ENCODE measurements around the gene EPHA1. TPM values are rescaled to one million over a fixed set of nuclear protein-coding genes. Genes with fewer than 3 reads are reported as not detected.

EPHA1 gene
- total and polyA plus RNA-seq, 8 donors: 4.7 to 31.9 (median 10.0) TPM

DNA sequence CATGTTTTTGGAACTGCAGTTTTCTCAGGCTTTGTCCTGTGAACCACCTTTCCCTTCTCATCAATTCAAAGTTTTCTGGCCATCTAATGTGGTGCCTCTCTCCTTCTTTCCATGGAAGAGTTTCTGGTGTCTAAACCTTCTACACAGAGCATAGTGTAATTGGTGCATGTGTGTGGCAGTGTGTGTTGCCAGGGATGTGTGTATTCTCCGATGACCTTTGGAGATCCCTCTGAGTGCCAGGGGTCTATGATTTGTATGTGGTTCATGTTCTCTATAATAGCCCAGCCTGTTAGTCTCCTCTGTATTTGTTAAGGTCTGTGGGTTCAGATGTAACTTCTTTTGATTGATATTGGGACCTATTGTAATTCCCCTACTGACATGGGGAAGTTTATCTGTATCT, 36.1 kb upstream of the EPHA1 start:
- 92 to 100% (median 94%) methylated on average over 1 of the region's 1 CpG for WGBS, 5 donors
- Histone ChIP-seq H3K27ac (no peak overlapping the region), H3K4me3 (no peak overlapping the region), H3K27me3 (peaks cover 0 to 5% (median 0%) of the 10 kb centered on the region in 3 donors), H3K9me3 (no peaks in the 10 kb centered on the region), H3K36me3 (no peaks in the 10 kb centered on the region), H3K4me1 (no peaks in the 10 kb centered on the region)
- TF ChIP-seq, protein P1, sequence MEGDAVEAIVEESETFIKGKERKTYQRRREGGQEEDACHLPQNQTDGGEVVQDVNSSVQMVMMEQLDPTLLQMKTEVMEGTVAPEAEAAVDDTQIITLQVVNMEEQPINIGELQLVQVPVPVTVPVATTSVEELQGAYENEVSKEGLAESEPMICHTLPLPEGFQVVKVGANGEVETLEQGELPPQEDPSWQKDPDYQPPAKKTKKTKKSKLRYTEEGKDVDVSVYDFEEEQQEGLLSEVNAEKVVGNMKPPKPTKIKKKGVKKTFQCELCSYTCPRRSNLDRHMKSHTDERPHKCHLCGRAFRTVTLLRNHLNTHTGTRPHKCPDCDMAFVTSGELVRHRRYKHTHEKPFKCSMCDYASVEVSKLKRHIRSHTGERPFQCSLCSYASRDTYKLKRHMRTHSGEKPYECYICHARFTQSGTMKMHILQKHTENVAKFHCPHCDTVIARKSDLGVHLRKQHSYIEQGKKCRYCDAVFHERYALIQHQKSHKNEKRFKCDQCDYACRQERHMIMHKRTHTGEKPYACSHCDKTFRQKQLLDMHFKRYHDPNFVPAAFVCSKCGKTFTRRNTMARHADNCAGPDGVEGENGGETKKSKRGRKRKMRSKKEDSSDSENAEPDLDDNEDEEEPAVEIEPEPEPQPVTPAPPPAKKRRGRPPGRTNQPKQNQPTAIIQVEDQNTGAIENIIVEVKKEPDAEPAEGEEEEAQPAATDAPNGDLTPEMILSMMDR (IDR thresholded peaks at IDR 0.05): no peak
- no peak for TF ChIP-seq POLR2AphosphoS5 (IDR thresholded peaks at IDR 0.05)
- TF ChIP-seq EP300 (IDR thresholded peaks at IDR 0.05): no peak
- TF ChIP-seq POLR2A (IDR thresholded peaks at IDR 0.05): no peak
- DNase-seq: no peak
- intact Hi-C loops (cut with DNase I; ENCODE audit: low total_unique reads): no loop called here

- TF ChIP-seq, protein P1 (IDR thresholded peaks at IDR 0.05): no peak
- TF ChIP-seq POLR2A (IDR thresholded peaks at IDR 0.05) (no peak), EP300 (IDR thresholded peaks at IDR 0.05) (no peak), POLR2AphosphoS5 (IDR thresholded peaks at IDR 0.05) (no peak)
- H3K27ac ChIP-seq: no peak overlapping the region
- H3K4me1 ChIP-seq: no peaks in the 10 kb centered on the region
- intact Hi-C loops (cut with DNase I; ENCODE audit: low total_unique reads): no loop called here
- H3K4me3 ChIP-seq: no peak overlapping the region
- no peaks in the 10 kb centered on the region for H3K36me3 ChIP-seq
- 82 to 96% (median 91%) methylated on average over 6 of the region's 6 CpGs for WGBS, 5 donors
- DNase-seq: no peak
- H3K27me3 ChIP-seq: peaks cover 0 to 5% (median 0%) of the 10 kb centered on the region in 3 donors
- no peaks in the 10 kb centered on the region for H3K9me3 ChIP-seq
These were observed 35.6 kb upstream of the EPHA1 start for GRCh38 chr7:143444063-143444782.

DNA sequence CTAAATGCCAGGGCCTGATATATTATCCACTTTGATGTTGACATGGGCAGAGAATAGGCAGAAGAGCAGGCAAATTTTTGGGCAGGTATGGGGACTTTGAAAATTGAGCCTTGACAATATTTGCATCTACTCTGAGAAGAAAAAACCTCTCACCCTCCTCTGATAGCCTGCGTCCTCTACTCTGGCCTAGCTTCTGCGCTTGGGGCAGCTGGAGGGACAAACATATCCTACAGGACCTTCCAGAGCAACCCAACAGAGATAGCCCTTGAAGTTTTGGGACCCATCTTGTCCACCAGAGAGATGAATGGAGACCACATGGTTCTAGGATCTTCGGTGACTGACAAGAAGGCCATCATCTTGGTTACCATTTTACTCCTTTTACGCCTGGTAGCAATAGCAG, 34.5 kb upstream of the EPHA1 start, which contains the start of gene TAS2R60:
Gene TAS2R60 (plus strand): TSS at position 301 of the 400 bp plus-strand sequence. CDS start 0 bp downstream, at position 301.
- Histone ChIP-seq H3K4me3 (no peak within 1 kb of the TSS), H3K27ac (no peak within 1 kb of the TSS), H3K36me3 (no peaks in the 10 kb centered on the region), H3K27me3 (peaks cover 0 to 5% (median 0%) of the 10 kb centered on the region in 3 donors), H3K9me3 (no peaks in the 10 kb centered on the region), H3K4me1 (no peaks in the 10 kb centered on the region)
- WGBS, 5 donors: 68 to 96% (median 80%) methylated on average over 4 of the region's 4 CpGs
- no peak for DNase-seq
- intact Hi-C loops (cut with DNase I; ENCODE audit: low total_unique reads): no loop called here
- TF ChIP-seq POLR2A (IDR thresholded peaks at IDR 0.05) (no peak), POLR2AphosphoS5 (IDR thresholded peaks at IDR 0.05) (no peak), EP300 (IDR thresholded peaks at IDR 0.05) (no peak)
- TF ChIP-seq, protein P1 (IDR thresholded peaks at IDR 0.05): no peak

GRCh38 chr7:143439866-143440265, 31.2 kb upstream of the EPHA1 start:
- Histone ChIP-seq H3K9me3 (no peaks in the 10 kb centered on the region), H3K4me1 (no peaks in the 10 kb centered on the region), H3K4me3 (no peak overlapping the region), H3K36me3 (no peaks in the 10 kb centered on the region), H3K27ac (no peak overlapping the region), H3K27me3 (no peaks in the 10 kb centered on the region)
- WGBS, 5 donors: 88 to 94% (median 89%) methylated on average over 2 of the region's 2 CpGs
- intact Hi-C loops (cut with DNase I; ENCODE audit: low total_unique reads): no loop called here
- TF ChIP-seq POLR2AphosphoS5 (IDR thresholded peaks at IDR 0.05): no peak
- TF ChIP-seq, protein P1 (IDR thresholded peaks at IDR 0.05): no peak
- TF ChIP-seq EP300 (IDR thresholded peaks at IDR 0.05): no peak
- no peak for TF ChIP-seq POLR2A (IDR thresholded peaks at IDR 0.05)
- no peak for DNase-seq
